HG03378 (cell line): Measurements from ENCODE around the gene CEACAM7.

Experiments used
- ATAC-seq: cut with Tn5 transposase; IDR thresholded peaks from one replicate; pipeline ENCODE4 v1.9.1; 2021; ENCODE audit warnings: mild to moderate bottlenecking, moderate library complexity; ENCODE audit not compliant: unreplicated experiment

Gene CEACAM7

DNA sequence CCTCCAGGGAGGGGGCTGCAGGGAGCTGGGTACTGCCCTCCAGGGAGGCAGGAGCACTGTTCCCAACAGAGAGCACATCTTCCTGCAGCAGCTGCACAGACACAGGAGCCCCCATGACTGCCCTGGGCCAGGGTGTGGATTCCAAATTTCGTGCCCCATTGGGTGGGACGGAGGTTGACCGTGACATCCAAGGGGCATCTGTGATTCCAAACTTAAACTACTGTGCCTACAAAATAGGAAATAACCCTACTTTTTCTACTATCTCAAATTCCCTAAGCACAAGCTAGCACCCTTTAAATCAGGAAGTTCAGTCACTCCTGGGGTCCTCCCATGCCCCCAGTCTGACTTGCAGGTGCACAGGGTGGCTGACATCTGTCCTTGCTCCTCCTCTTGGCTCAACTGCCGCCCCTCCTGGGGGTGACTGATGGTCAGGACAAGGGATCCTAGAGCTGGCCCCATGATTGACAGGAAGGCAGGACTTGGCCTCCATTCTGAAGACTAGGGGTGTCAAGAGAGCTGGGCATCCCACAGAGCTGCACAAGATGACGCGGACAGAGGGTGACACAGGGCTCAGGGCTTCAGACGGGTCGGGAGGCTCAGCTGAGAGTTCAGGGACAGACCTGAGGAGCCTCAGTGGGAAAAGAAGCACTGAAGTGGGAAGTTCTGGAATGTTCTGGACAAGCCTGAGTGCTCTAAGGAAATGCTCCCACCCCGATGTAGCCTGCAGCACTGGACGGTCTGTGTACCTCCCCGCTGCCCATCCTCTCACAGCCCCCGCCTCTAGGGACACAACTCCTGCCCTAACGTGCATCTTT lies 12.5 kb upstream of the CEACAM7 start:
- ATAC-seq: no peak

DNA sequence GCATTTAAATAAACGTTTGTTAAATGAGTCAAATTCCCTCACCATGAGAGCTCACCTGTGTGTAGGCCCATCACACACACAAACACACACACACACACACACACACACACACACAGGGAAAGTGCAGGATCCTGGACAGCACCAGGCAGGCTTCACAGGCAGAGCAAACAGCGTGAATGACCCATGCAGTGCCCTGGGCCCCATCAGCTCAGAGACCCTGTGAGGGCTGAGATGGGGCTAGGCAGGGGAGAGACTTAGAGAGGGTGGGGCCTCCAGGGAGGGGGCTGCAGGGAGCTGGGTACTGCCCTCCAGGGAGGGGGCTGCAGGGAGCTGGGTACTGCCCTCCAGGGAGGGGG lies 11.9 kb upstream of the CEACAM7 start:
- no peak for ATAC-seq

GRCh38 chr19:41699231-41699967 lies 11.3 kb upstream of the CEACAM7 start:
- ATAC-seq: no peak

DNA sequence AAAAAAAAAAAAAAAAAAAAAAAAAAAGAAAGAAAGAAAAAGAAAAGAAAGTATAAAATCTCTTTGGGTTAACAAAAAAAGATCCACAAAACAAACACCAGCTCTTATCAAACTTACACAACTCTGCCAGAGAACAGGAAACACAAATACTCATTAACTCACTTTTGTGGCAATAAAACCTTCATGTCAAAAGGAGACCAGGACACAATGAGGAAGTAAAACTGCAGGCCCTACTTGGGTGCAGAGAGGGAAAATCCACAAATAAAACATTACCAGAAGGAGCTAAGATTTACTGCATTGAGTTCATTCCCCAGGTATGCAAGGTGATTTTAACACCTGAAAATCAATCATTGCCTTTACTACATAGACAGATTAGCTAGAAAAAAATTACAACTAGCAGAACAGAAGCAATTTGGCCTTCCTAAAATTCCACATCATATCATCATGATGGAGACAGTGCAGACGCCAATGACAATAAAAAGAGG lies 10.7 kb upstream of the CEACAM7 start:
- ATAC-seq: no peak

- ATAC-seq: no peak
Measured at GRCh38 chr19:41697198-41697855, 9.3 kb upstream of the CEACAM7 start.

GRCh38 chr19:41696402-41697197 lies 8.5 kb upstream of the CEACAM7 start:
- ATAC-seq: no peak

GRCh38 chr19:41695745-41696144 lies 7.7 kb upstream of the CEACAM7 start:
- ATAC-seq: no peak

GRCh38 chr19:41694831-41695635 lies 7.0 kb upstream of the CEACAM7 start:
- ATAC-seq: no peak

DNA sequence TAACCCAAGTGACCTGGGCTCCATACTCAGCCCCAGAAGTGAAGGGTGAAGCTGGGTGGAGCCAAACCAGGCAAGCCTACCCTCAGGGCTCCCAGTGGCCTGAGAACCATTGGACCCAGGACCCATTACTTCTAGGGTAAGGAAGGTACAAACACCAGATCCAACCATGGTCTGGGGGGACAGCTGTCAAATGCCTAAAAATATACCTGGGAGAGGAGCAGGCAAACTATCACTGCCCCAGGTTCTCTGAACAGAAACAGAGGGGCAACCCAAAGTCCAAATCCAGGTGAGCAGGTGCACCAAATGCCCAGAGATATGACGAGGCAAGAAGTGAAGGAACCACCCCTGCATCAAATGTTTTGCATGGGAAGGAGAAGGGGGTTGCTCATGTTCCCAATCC lies 6.1 kb upstream of the CEACAM7 start:
- no peak for ATAC-seq

DNA sequence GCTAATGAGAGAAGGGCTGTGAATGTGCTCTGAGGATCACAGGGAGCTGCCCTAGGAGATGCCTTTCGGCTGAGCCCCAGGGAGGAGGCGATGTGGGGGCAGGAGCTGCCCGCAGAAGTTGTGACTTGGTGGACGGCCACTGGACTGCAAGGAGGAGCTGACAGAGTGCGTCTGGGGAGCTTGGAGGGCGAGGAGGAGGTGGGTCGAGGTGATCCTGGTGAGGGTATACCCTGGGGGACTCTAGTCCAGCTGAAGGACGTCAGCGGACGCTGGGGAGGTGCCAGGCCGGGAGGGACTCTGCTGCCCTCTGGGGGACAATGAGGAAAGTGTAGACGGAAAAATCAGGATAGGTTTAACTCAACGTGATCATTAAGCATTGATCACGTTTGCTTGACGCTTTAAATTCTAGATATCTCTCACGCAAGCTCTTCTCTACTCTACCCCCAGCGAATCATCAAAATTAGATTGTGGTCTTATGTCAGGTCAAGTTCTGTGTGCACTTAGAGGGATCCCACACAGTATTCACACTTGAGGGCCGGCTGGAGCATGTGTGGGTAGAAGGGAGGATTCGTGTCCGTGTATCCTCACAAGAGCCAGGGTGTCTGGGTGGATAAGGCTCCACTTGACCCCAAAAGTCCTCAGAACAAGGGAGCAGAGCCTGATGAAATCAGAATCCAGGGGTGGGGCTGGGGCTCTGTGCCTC lies 3.3 kb upstream of the CEACAM7 start:
- ATAC-seq: no peak

GRCh38 chr19:41690801-41691065 lies 2.7 kb upstream of the CEACAM7 start:
- ATAC-seq: no peak

GRCh38 chr19:41689993-41690800 lies 2.1 kb upstream of the CEACAM7 start:
- no peak for ATAC-seq

DNA sequence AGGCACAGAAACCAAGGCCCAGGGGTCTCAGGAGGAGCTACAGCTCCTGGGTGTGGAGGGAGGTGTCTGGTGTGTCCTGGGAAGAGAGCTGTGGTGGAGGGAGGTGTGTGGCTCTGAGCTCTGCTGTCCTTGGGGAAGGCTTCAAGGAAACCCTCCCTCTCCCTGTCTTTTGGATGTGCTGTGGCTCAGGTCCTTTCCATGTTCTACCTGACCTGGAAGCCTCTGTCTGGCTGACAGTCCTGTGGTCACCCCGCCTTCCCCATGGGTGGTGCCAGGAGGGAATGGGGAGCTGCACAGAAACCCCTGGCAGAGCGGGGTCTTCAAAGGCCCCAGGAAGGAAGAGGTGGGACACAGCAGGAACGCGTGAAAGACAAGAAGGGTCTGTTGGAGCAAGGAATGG lies 617 bp upstream of the CEACAM7 start:
- ATAC-seq: no peak

DNA sequence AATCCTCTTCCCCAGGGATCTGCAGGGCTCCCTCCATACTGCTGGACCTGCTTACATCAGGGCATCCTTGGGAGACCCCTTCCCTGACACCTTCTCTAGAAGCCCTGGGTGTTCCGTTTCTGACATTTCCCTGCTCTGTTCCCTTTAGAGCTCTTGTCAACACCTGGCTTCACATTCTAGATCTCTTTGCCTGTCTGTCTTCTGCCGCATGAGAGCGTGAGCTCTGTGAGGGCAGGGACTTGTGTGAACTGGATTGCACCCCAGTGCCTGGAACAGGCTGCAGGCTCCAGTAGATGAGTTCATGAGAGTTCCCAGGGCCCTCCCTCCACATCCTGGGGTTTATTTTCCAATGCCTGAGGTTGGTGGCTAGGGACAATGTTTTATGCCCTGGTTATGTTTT lies 651 bp downstream of the CEACAM7 start:
- ATAC-seq: no peak

DNA sequence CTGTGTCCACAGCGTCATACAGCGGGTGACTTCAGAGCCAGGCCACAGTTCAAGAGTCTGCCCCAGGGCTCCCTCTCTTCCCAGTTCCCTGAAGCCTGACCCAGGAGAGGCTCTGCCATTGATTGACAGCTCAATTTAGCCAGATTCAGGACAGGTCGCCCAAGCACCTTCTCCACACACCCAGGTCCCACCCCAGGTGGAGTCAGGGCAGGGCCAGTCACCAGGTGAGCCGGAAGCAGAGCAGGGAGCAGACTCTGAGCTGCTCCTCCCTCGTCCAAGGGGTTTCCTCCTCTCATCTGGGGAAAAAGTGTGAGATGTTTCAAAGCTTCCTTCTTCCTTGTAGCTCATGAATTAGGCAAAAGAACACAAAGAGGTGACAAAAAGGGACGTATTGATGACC lies 5.6 kb downstream of the CEACAM7 start:
- no peak for ATAC-seq

DNA sequence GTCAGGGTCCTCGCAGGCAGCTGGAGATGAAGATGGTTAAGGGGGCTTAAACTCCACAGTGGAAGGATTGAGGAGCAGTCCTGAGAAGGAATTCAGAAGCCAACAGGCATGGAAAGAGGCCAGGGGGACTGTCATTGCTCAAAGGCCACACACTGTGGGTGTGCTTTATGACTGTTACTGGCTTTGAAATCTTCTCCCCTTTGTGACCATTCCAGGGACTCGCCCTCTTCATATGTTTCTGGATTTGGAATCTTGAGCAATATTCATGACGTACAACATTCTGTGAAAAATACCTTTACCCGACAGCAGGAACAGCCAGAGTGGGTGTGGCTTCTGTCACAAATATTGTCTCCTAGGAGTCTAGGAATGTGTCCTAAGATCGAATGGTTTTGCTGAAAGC lies 16.6 kb downstream of the CEACAM7 start:
- ATAC-seq: no peak

GRCh38 chr19:41670755-41671154 lies 17.3 kb downstream of the CEACAM7 start:
- no peak for ATAC-seq

GRCh38 chr19:41668315-41668714 lies 19.8 kb downstream of the CEACAM7 start:
- ATAC-seq: no peak

DNA sequence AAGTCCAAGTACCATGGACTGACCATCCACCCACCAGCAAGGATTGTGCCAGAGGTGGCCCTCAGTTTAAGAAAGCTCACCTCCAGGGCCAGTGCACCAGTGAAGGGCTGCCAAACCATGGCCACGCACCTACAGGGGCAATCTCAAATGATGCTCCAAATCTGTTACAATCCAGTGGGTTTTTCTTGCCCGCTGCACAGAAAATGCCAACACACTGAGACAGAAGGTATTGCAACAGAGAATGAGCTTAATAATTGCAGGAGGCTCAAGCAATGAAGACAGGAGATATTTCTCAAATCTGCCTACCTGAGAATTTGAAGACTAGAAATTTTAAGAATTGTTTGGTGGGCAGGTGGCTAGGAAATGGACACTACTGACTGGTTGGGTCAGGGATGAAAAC lies 22.0 kb downstream of the CEACAM7 start:
- ATAC-seq: no peak
